NCI-H69 (cell line): ENCODE data around the gene MAN1A1.
A peak's percentile ranks its signal among the peaks of the same experiment; 100 is the strongest.

Source experiments
- DNase-seq: peaks from one replicate; lab custom pipeline; 2025; lab: John Stamatoyannopoulos, UW

The MAN1A1 gene

GRCh38 chr6:119195848-119196247 is 153.7 kb downstream of the MAN1A1 start:
- peak; percentile 33 for DNase-seq

DNA sequence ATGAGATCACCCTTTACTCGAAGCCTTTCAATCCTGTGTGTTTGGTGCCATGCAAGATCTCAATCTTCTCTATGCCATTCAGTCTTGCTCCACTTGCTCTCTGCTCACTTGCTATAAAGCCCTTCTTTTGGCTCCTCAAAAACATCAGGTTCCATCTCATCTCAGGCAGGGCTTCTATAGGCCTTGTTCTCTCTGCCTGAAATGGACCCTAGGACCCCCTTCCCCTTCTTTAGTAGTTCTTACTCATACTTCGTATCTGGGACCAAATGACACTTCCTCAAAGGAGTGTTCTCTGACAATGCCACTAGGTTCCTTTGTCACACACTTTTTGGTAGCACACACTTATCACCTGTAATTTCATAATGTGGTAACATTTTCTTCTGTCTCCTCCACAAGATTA is 154.4 kb downstream of the MAN1A1 start:
- DNase-seq: no peak

- peak; percentile 38 for DNase-seq
Observed at GRCh38 chr6:119193707-119194106, 155.9 kb downstream of the MAN1A1 start.

- no peak for DNase-seq
Observed at GRCh38 chr6:119192200-119192599, 157.4 kb downstream of the MAN1A1 start.

- DNase-seq: no peak
Observed at GRCh38 chr6:119190176-119190575, 159.4 kb downstream of the MAN1A1 start.

DNA sequence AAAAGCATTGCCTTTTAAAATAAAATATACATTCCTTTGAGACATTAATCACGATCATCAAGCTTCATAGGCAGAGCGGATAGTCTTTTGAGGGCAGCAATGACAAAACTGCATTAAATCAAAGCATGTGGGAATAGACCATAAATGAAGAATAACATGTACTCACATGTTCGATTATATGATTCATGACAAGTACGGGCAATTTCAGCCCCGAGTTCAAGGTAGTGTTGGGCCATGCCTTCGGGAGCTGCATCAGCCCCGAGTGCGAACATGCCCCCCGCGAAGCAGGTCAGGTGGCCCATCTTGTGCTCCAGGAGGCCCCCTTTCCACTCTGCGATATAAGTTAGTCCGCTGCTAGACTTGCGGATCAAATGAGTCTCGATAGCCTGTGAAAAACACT is 160.1 kb downstream of the MAN1A1 start:
- DNase-seq: no peak

GRCh38 chr6:119187596-119187995 is 162.0 kb downstream of the MAN1A1 start:
- no peak for DNase-seq

DNA sequence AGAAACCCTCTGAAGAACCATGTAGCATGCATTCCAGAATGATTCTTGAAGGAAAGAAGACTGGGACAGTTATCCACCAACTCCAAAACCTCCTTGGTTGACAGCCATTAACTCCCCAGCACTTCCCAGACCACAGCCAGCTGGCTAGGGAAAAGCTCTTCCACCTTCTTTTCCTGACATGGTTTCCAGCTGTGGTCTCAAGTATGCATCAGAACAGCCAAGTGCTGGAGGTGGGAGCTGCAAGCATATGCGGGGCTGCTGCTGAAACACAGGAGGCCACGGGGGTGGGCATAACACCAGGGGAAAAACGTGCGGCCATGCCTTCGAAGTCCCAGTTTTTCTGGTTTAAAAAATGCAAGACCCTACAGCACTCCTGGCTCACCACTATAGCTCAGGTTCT is 163.1 kb downstream of the MAN1A1 start:
- DNase-seq: no peak

DNA sequence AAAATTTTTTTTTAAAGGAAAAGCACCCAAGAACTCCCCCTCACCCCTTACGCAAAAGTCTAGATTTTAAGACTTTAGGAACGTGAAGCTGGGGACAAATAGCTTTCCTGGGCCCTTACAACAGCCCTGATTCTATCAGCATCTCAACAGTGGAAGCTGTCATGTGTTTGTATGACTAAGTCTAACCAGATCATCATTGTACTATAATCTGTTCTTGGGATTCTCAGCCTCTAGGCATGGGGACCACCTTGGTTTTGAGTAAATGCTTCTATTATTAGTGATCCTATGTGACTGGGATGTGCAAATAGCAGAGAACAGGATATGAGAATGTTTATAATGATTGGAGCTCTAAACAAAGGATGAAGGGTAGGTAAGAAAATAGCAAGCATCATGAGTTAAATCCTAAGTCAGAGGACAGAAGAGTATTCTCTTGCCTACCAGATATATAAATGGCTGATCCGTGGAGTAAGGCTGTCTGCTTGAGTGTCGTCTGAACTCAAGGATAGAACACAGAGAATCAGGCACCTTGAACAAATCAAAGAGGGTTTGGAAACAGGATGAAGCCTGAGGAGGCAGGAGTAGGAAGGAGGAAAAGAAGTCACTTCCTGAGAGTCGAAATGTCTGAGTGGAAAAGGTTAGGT is 165.4 kb downstream of the MAN1A1 start:
- no peak for DNase-seq

GRCh38 chr6:119183457-119183856 is 166.1 kb downstream of the MAN1A1 start:
- DNase-seq: peak; percentile 27

GRCh38 chr6:119182875-119183274 is 166.7 kb downstream of the MAN1A1 start:
- DNase-seq: no peak

- DNase-seq: no peak
Observed at GRCh38 chr6:119182216-119182803, 167.3 kb downstream of the MAN1A1 start.

- DNase-seq: no peak
Observed at GRCh38 chr6:119181046-119181445, 168.5 kb downstream of the MAN1A1 start.

- DNase-seq: no peak
Observed at GRCh38 chr6:119179842-119180241, 169.7 kb downstream of the MAN1A1 start.

- DNase-seq: no peak
Observed at GRCh38 chr6:119179062-119179461, 170.5 kb downstream of the MAN1A1 start.

GRCh38 chr6:119176445-119176844 is 173.1 kb downstream of the MAN1A1 start:
- DNase-seq: no peak

GRCh38 chr6:119174879-119175817 is 174.4 kb downstream of the MAN1A1 start:
- no peak for DNase-seq

GRCh38 chr6:119174085-119174445 is 175.5 kb downstream of the MAN1A1 start:
- DNase-seq: peak; percentile 27

DNA sequence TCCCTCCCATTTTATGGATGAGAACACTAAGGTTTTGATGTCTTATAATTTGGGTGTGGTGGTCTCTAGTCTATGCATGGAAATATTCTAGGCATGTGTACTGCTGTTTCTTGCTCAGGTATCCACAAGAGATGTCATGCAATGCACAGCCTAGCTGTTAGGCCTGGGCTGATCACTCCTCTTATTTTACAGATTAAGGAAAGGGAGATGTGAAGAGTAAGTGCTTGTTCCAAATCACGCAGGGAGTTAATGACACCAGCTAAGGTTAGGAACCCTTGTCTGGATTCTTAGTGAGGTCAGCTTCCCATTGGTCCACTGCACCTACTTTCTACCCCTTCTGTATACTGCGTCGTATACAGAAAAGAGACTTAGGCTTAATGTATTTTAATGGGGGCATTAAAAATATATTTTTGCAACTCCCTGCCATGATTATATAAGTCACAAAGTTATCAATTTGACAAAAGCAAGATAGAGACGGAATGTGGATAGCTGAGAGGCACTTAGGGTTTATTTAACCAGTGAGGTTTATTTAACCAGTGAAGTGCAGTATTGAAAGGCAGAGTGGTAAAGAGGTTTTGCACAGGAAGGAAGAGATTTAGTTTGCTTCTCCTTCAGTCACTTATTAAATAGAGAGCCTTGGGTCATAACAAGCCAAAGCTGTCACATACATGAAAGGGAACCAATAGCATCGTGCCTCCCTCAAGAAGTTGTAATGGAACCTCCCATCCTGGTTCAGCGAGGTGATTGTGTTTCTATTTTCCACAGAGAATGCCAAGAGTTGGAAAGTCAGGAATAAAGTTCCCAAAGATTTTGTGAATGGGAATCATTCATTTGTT is 176.1 kb downstream of the MAN1A1 start:
- DNase-seq: peak; percentile 27

DNA sequence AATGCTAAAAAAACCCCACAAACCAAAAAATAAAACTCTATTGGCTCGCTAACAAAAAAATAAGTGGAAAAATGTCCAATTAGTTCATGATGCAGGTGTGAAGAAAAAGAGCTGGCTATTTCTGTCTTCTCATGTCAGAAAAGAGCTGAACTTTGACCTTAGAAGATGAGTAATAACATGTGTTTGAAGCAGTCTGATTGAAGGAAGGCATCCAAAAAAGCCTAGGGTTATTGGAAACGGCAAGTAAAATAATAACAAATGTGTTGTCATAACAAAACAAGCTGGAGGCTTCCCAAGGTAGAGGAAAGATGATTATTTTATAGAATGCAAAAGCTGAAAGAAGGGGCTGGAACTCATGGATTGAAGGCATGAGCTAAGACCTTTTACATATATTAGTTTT is 176.7 kb downstream of the MAN1A1 start:
- DNase-seq: peak; percentile 24

DNA sequence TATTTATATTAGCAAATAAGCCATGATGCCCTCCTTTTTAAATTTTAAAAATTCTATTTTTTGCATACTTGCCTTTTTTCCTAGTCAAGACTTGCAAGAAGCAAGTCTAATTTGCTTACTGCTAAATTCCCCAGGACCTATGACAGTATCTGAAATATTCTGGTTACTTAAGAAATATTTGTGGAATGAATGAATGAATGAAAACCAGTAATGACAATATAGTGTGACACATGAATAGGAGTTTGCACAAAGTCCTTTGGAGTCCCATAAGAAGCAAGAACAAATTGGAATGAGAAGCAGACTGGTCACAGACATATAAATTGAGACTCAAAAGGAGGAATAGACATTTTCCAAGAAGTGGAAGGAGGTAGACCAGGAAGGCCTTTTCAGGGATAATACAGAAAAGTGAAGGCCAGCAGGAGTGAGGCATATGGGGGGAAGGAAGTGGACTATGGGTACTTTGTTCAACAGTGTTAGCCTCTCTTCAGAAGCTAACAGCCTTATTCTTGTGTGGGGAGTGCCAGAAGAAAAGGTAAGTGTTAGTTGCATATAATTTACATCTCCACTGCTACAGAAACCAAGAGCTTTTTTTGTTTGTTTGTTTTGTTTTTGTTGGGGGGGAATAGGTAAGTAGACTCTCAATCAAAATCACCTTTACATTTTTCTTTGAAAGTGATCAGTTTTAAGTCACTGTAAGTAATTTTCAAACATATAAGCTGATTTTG is 177.5 kb downstream of the MAN1A1 start:
- no peak for DNase-seq
